ENCODE measurements around the gene AK8. TPM values are rescaled to one million over a fixed set of nuclear protein-coding genes. Genes with fewer than 3 reads are reported as not detected.

Gene AK8
- total RNA-seq, 6 donors from 2014 or later: 0.44 to 8.4 (median 3.6) TPM

GRCh38 chr9:132896906-132897305 lies 18.8 kb upstream of the AK8 start:
- Histone ChIP-seq H3K27me3 (no peaks in the 10 kb centered on the region), H3K4me3 (no peak overlapping the region), H3K9me3 (no peaks in the 10 kb centered on the region), H3K4me1 (peaks cover 0 to 31% (median 11%) of the 10 kb centered on the region in 4 donors), H3K27ac (no peak overlapping the region), H3K36me3 (peaks cover 20 to 81% (median 60%) of the 10 kb centered on the region in 4 donors)
- TF ChIP-seq POLR2A (IDR thresholded peaks at IDR 0.05) (no peak), POLR2AphosphoS5 (IDR thresholded peaks at IDR 0.05) (no peak), EP300 (IDR thresholded peaks at IDR 0.05) (no peak), CTCF (IDR thresholded peaks at IDR 0.05) (no peak)
- ATAC-seq (ENCODE audit: low FRiP score in 2 of 2) (no peak), DNase-seq (peak in 1 of 2 donors; percentile 11)
- 76 to 85% methylated on average over 6 of the region's 6 CpGs for WGBS, 2 donors

- H3K36me3 ChIP-seq: peaks cover 20 to 79% (median 56%) of the 10 kb centered on the region in 4 donors
- no peak for ATAC-seq (ENCODE audit: low FRiP score in 2 of 2)
- DNase-seq: peak; percentile 38 to 42
Observed at GRCh38 chr9:132896264-132896663, 18.2 kb upstream of the AK8 start.

GRCh38 chr9:132894862-132895835 lies 17.1 kb upstream of the AK8 start:
- ATAC-seq (ENCODE audit: low FRiP score in 2 of 2) (peak in 1 of 2 donors; percentile 70), DNase-seq (peak in 1 of 2 donors; percentile 54)
- peaks cover 0 to 32% (median 11%) of the 10 kb centered on the region in 4 donors for H3K4me1 ChIP-seq
- 66 to 67% methylated on average over 9 of the region's 9 CpGs for WGBS, 2 donors
- peaks cover 16 to 68% (median 45%) of the 10 kb centered on the region in 4 donors for H3K36me3 ChIP-seq
- H3K27me3 ChIP-seq: no peaks in the 10 kb centered on the region
- peak overlapping the region in 2 of 4 donors; percentile 1 to 31 for H3K27ac ChIP-seq
- no peak for TF ChIP-seq POLR2AphosphoS5 (IDR thresholded peaks at IDR 0.05)
- no peak for TF ChIP-seq CTCF (IDR thresholded peaks at IDR 0.05)
- no peak for TF ChIP-seq POLR2A (IDR thresholded peaks at IDR 0.05)
- no peak for TF ChIP-seq EP300 (IDR thresholded peaks at IDR 0.05)
- H3K4me3 ChIP-seq: no peak overlapping the region
- no peaks in the 10 kb centered on the region for H3K9me3 ChIP-seq

More at GRCh38 chr9:132896264-132896663, 18.2 kb upstream of the AK8 start:
- Histone ChIP-seq H3K27me3 (no peaks in the 10 kb centered on the region), H3K4me3 (no peak overlapping the region), H3K27ac (no peak overlapping the region), H3K9me3 (no peaks in the 10 kb centered on the region), H3K4me1 (peaks cover 0 to 32% (median 11%) of the 10 kb centered on the region in 4 donors)
- WGBS, 2 donors: 80 to 88% methylated on average over 12 to 13 of the region's 13 CpGs
- TF ChIP-seq CTCF (IDR thresholded peaks at IDR 0.05): no peak
- no peak for TF ChIP-seq POLR2AphosphoS5 (IDR thresholded peaks at IDR 0.05)
- no peak for TF ChIP-seq EP300 (IDR thresholded peaks at IDR 0.05)
- TF ChIP-seq POLR2A (IDR thresholded peaks at IDR 0.05): no peak

GRCh38 chr9:132894346-132894745 lies 16.3 kb upstream of the AK8 start:
- DNase-seq: peak in 1 of 2 donors; percentile 77

More at GRCh38 chr9:132894346-132894745, 16.3 kb upstream of the AK8 start:
- Histone ChIP-seq H3K36me3 (peaks cover 16 to 60% (median 37%) of the 10 kb centered on the region in 4 donors), H3K27me3 (no peaks in the 10 kb centered on the region), H3K9me3 (no peaks in the 10 kb centered on the region), H3K4me1 (peaks cover 0 to 32% (median 11%) of the 10 kb centered on the region in 4 donors), H3K27ac (peak overlapping the region in 1 of 4 donors; percentile 1), H3K4me3 (no peak overlapping the region)
- TF ChIP-seq POLR2AphosphoS5 (IDR thresholded peaks at IDR 0.05) (no peak), CTCF (IDR thresholded peaks at IDR 0.05) (no peak)
- no peak for ATAC-seq (ENCODE audit: low FRiP score in 2 of 2)
- WGBS, 2 donors: 65 to 76% methylated on average over 5 of the region's 5 CpGs
